Left lung (tissue), 10 donors: ENCODE results near the gene TM4SF18. TPM values are rescaled to one million over a fixed set of nuclear protein-coding genes. Genes with fewer than 3 reads are reported as not detected.

Experiments
- ATAC-seq: fragments of 200-7000 bp; cut with Tn5 transposase; one replicate; pipeline ENCODE4 v1.9.1; 2020; ENCODE audit warnings: moderate library complexity
- DNase-seq, 4 donors: peaks; one replicate each; pipeline ENCODE4 v3.0.0-alpha.2; 2013 to 2020
- H3K27ac ChIP-seq, 2 donors: fragments of 200-600 bp; sonication (generic) in 1 of 2; one replicate each; pipeline versions ENCODE4 v1.5.0 to v1.8.0; 2020 to 2021
- H3K27me3 ChIP-seq, 2 donors: fragments of 200-600 bp; sonication (generic) in 1 of 2; one replicate each; pipeline versions ENCODE4 v1.5.0 to v1.8.0; 2020 to 2021
- H3K36me3 ChIP-seq, 2 donors: fragments of 200-600 bp; sonication (generic) in 1 of 2; one replicate each; pipeline versions ENCODE4 v1.5.0 to v1.8.0; 2020 to 2021
- H3K4me1 ChIP-seq, 2 donors: fragments of 200-600 bp; one replicate each; pipeline ENCODE4 v1.8.0; 2021
- H3K4me3 ChIP-seq, 2 donors: fragments of 200-600 bp; sonication (generic) in 1 of 2; one replicate each; pipeline versions ENCODE4 v1.5.0 to v1.8.0; 2020 to 2021; ENCODE audit warnings: mild to moderate bottlenecking in 1 of 2
- H3K9me3 ChIP-seq, 2 donors: fragments of 200-600 bp; sonication (generic) in 1 of 2; one replicate each; pipeline versions ENCODE4 v1.5.0 to v1.8.0; 2020 to 2021
- CTCF ChIP-seq, 2 donors: fragments of 200-600 bp; sonication (generic) in 1 of 2; IDR thresholded peaks; one replicate each; pipeline versions ENCODE4 v1.5.0 to v1.8.0; 2021; ENCODE audit warnings: antibody characterized with exemption in 2 of 2
- intact Hi-C, 2 donors: fragments of 100-400 bp; cut with DNase I; formaldehyde crosslinking; loops; one replicate each; pipeline versions ENCODE4 v1.11.2 to v1.14.2; 2022
- polyA plus RNA-seq, 6 donors: library from polyadenylated mRNA; unstranded; fragments of 120-200 nt; gene quantifications; one replicate each; pipeline ENCODE4 v1.2.1, GENCODE V29; 2013; ENCODE audit not compliant: insufficient read length in 6 of 6
- total RNA-seq, 2 donors: library from RNA; stranded (reverse); fragmentation: NEBNext Ultra II Directional; extraction: Animal tissue kit (Norgen Biotek cat#: 25700); gene quantifications; one replicate each; pipeline ENCODE4 v1.2.1, GENCODE V29; 2021
- donor health status: DM: no; HTN: yes; CAD: no.
- donor health status: DM: no; HTN: no; CAD: no.

Gene TM4SF18
- total and polyA plus RNA-seq, 8 donors, result 8.5 to 13.3 (median 9.8) TPM

GRCh38 chr3:149271669-149272068 is 61.8 kb downstream of the TM4SF18 start:
- DNase-seq, result no peak
- TF ChIP-seq CTCF (IDR thresholded peaks at IDR 0.05), result no peak
- no peaks in the 10 kb centered on the region for H3K36me3 ChIP-seq

GRCh38 chr3:149270180-149270579 is 63.3 kb downstream of the TM4SF18 start:
- Histone ChIP-seq H3K4me3 (no peak overlapping the region), H3K36me3 (no peaks in the 10 kb centered on the region), H3K4me1 (peaks cover 0 to 9% of the 10 kb centered on the region in 2 donors), H3K27me3 (no peaks in the 10 kb centered on the region), H3K9me3 (no peaks in the 10 kb centered on the region), H3K27ac (no peak overlapping the region)
- DNase-seq, result no peak
- ATAC-seq, result no peak
- TF ChIP-seq CTCF (IDR thresholded peaks at IDR 0.05), result no peak
- intact Hi-C loops, result loop anchor here in 1 of 2 donors (5.0 kb wide), 1 partner anchor 153 kb away; no protein-coding TSS in a partner anchor

More at GRCh38 chr3:149271669-149272068, 61.8 kb downstream of the TM4SF18 start:
- ATAC-seq, result no peak
- Histone ChIP-seq H3K27ac (no peak overlapping the region), H3K27me3 (no peaks in the 10 kb centered on the region), H3K9me3 (no peaks in the 10 kb centered on the region), H3K4me3 (no peak overlapping the region), H3K4me1 (peaks cover 0 to 15% of the 10 kb centered on the region in 2 donors)
- intact Hi-C loops, result loop anchor here in 1 of 2 donors (5.0 kb wide), 1 partner anchor 154 kb away; no protein-coding TSS in a partner anchor

GRCh38 chr3:149269687-149270086 is 63.7 kb downstream of the TM4SF18 start:
- intact Hi-C loops, result loop anchor here in 1 of 2 donors (5.0 kb wide), 1 partner anchor 152 kb away; no protein-coding TSS in a partner anchor
- Histone ChIP-seq H3K27ac (no peak overlapping the region), H3K9me3 (no peaks in the 10 kb centered on the region), H3K4me1 (peaks cover 0 to 9% of the 10 kb centered on the region in 2 donors), H3K36me3 (no peaks in the 10 kb centered on the region), H3K4me3 (no peak overlapping the region), H3K27me3 (no peaks in the 10 kb centered on the region)
- TF ChIP-seq CTCF (IDR thresholded peaks at IDR 0.05), result no peak
- ATAC-seq, result no peak
- no peak for DNase-seq

Other genes with a start within 250 kb of the TM4SF18 start
- gene HLTF, start 247.1 kb downstream of the TM4SF18 start, total RNA-seq, result 10 to 100 TPM; 27.5 to 32.9 TPM
- gene HLTF, start 247.1 kb downstream of the TM4SF18 start, polyA plus RNA-seq, result 10 to 100 TPM; 53.4 to 60.3 (median 58.1) TPM
- gene HPS3, start 204.0 kb downstream of the TM4SF18 start, total RNA-seq, result 10 to 100 TPM; 26.2 to 28.7 TPM
- 10 to 100 TPM; 31.5 to 43.8 (median 36.0) TPM for gene HPS3, start 204.0 kb downstream of the TM4SF18 start, polyA plus RNA-seq
- 10 to 100 TPM in 1 of 2 donors, 1 to 10 TPM in 1; 5.8 to 15.4 TPM for gene CP, start 111.8 kb downstream of the TM4SF18 start, total RNA-seq
- gene CP, start 111.8 kb downstream of the TM4SF18 start, polyA plus RNA-seq, result 10 to 100 TPM in 2 of 6 donors, 1 to 10 TPM in 4; 2.5 to 15.5 (median 6.7) TPM
- gene TM4SF1, start 44.0 kb upstream of the TM4SF18 start, total RNA-seq, result 100 to 1,000 TPM; 249 to 283 TPM
- gene TM4SF1, start 44.0 kb upstream of the TM4SF18 start, polyA plus RNA-seq, result 100 to 1,000 TPM in 4 of 6 donors, 10 to 100 TPM in 2; 74.1 to 127 (median 103) TPM
- gene TM4SF4, start 141.1 kb upstream of the TM4SF18 start, total RNA-seq, result 1 to 10 TPM; 1.3 to 2.0 TPM
- under 1 TPM in 3 of 6 donors, not detected in 3; 0.13 to 0.21 (median 0.20) TPM for gene TM4SF4, start 141.1 kb upstream of the TM4SF18 start, polyA plus RNA-seq